ENCODE results near the gene PLA2G10.
"Not testable (repeated sequence)": the region's sequence is repeated elsewhere in the genome, so short reads cannot be mapped to it uniquely, and the experiment has no call there.

DNA sequence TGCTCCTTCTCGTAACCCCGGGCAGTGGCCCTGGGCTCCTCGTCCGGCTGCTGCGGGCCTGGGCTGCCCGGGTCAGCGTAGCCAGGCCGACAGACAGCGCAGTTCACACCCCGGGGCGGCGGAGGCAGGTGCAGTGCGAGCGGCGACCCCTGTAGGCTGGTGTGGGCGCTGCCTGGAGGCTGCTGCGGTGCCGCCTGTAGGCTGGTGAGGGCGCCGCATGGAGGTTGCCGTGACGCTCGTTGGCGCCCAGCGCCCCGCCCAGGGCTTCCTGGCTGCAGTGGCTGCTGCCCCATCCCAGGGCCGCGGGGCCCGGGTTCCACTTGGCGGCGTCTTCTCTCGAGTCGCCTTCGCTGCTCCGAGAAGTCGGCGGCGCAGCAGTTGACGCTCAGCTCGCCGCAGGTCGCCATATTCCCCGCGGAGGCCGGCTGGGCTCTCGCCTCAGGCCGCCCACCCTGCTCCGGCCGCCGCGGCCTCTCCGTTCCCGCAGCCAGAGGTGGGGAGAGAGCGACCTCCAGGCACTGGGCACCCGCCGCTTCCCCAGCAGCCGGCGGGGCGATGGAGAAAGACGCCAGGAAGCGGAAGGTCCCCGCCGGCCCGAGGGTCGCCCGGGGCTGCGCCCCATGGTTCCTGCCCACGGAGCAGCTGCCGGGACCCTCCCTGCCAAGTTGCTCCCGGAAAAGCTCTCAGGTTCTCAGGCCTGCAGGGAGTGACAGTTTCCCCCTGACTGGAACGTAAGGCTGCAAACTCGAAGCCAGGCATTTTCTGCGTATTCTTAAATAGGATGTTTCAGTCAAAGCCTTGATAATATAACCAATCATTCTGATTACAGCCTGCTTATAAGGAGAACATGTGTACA, 48.4 kb upstream of the PLA2G10 start, which contains the start of gene NPIPA2:
- TF ChIP-seq CTCF, POLR2A (IDR thresholded peaks at IDR 0.05): not testable (repeated sequence)

Data from Peyer's patch (tissue), 4 donors.